Stimulated activated CD4-positive, alpha-beta T cell treated with anti-CD3 and anti-CD28 coated beads, Interleukin-2, amount 100 ng/mL, for 48 hours (primary cell): Measurements from ENCODE around the gene RNF13.

Experiments used
- DNase-seq, 2 donors: peaks; one replicate each; pipeline ENCODE4 v3.0.0-alpha.2; 2020

Gene RNF13

GRCh38 chr3:149812606-149813366 lies at the start of gene RNF13:
Gene RNF13 (plus strand): TSS chr3:149813215. CDS start chr3:149846027, 32,812 bp downstream.
- peak; percentile 85 to 88 for DNase-seq

DNA sequence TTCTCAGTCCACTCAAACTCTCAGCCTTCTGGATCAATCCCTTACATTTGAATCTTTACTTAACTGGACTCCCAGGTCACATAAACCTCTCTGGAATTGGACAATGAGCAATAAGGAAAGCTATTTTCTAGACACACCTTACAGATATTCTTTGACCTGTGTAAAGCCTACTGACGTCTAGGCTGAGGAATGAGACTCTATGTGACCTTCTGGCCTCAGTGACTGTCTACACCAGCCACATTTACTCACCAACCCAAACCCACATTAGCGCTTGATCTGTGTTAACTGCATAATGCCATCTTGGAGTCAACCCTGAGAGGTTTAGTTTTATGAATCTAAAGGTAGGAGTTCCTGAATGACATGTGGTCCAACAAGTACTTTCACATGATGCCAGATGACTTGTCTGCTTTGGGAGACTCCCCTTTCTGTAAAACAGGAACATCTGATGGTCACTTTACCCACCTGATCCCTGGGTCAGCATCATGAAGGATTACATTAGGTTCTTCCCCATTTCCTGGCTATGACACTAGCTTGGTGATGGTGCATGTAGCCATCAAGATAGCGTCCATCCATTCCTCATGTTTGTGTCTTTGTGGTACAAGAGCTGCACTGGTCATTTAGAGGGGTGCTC lies 49.3 kb upstream of the RNF13 start:
- DNase-seq, result no peak

DNA sequence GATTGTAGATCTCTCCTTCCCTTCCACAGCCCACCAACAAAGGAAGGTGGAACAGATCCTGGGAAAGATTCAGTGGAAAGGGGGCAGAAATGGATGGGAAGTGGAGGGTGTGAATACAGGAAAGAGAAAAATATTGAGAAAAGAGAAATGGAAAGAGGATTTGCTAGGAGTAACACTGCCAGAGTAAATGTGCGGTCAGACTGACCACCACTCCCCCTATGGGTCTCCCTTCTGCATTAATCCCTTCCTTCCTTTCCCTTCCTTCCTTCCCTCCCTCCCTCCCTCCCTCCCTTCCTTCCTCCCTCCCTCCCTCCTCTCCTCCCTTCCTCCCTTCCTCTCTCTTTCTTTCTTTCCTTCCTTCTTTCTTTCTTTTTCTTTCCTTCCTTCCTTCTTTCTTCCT lies 48.7 kb upstream of the RNF13 start:
- DNase-seq, result no peak

DNA sequence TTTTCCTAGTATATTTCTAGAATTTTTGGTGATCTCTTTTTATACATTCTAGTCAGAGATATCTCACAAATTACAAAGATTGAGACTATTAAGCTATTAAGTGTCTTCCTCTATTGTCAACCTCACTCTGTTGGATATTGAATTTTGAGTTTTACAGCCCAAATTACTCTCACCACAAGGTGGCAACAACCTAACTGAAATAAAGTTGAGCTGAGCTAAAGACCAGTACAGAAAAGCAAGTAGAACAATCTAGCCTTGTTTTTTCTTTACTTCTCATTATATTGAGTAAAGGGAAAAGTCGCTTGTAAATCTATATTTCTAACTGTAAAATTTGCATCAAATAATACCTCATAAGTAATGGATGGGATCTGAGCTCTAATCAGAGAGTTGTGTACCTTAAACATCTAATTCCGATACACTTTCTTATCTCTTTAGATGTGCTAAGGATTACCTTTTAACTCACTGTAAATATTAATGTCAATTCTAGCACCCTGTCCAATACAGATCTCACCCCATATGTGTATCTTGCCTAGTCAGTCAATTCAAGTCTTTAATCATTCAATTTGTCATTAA lies 47.2 kb upstream of the RNF13 start:
- no peak for DNase-seq

- DNase-seq, result no peak
Observed at GRCh38 chr3:149767720-149768119, 45.3 kb upstream of the RNF13 start.

DNA sequence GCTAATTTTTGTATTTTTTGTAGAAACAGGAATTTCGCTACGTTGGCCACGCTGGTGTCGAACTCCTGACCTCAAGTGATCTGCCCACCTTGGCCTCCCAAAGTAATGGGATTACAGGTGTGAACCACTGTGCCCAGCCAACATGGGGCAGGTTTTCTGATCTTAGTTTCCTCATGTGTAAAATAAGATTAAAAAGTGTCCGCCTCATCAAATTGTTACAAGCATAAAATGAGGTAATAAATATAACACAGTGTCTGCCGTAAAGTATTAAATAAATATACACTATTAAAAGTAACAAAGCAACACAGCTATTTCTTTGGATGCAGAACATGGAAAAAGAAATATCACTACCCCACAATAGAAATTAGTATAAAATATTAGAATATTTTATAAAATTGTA lies 44.3 kb upstream of the RNF13 start:
- no peak for DNase-seq

DNA sequence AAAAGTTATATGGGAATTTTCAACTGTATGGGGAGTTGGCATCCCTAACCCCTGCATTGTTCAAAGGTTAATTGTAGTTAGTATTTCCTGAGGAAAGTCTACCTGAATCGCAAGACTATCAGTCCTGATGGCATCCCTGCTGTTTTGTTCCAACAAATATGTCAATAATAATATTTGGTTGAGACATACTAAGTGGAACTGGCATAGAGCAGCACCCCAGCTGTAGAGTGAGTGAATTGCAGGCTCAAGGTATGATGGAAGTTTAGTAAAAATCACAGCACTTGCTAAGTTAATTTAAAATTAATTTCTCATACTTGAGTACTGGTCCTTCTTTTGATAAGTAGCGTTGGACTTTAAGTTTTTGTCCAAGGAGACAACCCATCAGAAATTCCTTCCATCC lies 42.8 kb upstream of the RNF13 start:
- no peak for DNase-seq

DNA sequence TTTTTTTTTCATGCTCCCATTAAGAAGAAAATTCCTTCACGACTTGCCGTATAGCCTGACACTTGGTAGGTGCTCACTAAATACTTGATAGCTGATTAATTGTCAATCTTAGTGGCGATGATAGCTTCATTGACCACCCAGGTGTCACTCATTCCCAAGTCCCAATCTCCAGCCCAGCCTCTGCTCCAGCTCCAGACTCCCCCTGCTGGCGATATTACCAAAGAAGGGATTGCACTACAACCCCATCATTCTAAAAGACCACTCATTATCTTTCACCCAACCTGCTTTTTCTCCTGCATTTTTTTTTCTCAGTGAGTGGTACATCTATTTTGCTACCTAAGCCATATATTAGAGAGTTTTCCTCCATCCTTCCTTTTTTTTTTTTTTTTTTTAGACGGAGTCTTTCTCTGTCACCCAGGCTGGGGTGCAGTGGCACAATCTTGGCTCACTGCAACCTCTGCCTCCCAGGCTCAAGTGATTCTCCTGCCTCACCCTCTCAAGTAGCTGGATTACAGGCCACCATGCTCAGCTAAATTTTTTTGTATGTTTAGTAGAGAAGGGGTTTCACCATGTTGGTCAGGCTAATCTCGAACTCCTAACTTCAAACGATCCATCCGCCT lies 41.3 kb upstream of the RNF13 start:
- peak; percentile 42 to 45 for DNase-seq

DNA sequence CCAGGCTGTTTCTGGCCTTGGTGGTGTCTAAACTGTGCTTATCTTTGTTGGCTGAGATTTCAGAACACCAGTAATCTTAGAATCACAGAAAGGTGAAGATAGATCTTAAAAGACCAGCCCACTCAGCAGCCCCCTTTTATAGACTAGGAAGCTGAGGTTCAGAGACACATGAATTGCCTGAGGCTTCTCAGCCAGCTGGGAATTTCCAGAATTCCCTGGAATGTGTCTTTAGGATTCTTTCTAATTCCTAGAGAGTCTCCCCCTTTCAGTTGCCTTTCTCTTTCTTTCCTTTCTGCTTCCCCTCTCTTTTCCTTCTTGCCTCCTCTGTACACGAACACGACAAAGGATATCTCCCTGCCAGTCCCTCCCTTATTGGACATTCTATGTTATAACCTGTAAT lies 40.2 kb upstream of the RNF13 start:
- no peak for DNase-seq

DNA sequence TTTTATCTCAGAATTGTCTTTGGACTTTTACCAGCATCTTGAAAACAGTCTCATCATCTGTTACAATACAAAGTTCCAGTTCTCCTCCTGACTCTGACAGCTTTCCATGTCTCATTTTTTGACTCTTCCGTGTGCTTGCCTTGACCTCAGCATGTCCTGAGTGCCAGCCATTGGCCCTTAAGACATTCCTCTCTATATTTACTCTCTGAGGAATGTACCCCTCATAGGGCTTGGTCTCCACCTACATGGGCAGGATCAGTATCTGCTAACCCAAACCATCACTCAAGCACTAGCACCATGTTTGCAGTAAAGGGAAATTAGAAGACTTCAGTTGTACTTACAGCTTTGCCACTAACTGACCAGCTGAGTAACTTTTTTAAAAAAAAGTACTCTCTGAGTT lies 36.8 kb upstream of the RNF13 start:
- no peak for DNase-seq

DNA sequence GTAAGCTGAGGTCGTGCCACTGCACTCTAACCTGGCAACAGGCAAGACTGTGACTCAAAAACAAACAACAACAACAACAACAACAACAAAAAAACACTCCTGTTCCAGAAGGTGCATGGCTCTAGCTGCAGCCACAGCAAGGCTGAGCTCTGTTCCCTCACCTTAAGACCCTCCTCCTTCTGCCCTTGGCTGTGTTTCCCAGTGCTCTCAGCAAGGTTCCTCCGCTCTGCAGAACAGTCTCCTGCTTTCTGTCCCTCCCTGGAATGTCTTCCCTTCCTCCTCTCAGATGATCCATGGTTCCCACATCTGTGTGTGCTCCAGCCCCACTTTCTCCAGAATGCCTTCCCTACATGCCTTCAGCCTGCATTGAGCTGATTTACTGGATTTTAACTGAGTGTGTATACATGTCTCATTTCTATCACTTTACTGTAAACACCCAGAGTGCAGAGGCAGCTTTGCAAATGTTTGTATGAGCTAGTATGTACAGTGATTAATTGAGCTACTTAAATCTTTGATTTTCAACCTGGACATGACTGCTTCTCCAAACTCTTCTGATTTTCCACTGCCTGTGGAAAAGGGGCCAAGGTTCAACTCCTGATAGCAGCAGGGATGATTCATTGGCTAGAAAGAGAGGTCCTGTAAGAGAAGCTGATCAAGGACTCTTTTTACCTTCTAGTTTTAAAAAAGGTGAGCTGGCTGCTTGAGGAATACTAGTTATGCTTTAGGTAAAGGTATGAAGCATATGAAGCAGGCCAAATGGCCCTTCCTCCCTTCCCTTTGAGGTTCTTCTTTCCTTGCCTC lies 35.4 kb upstream of the RNF13 start:
- DNase-seq, result no peak

DNA sequence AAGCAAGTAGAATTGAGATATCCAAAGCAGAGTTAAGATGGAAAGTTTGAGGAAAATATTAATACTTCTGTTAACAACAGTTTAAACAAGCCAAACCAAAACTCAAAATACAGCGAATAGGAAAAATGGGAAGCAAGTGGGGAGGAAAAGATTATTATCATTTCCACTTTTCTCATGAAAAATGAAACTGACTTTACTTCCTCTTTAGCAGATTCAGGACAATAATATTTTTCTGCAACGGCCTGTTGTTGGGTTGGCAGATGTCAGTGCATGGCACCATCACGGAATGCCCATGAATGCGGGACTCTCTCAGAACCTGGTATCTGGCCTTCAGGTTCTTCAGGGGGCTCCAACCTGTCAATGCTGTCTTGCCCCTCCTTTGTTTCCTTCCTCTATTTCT lies 31.8 kb upstream of the RNF13 start:
- DNase-seq, result no peak

- DNase-seq, result no peak
Observed at GRCh38 chr3:149781741-149782140, 31.3 kb upstream of the RNF13 start.

GRCh38 chr3:149783576-149783975 lies 29.4 kb upstream of the RNF13 start:
- no peak for DNase-seq

GRCh38 chr3:149784064-149784704 lies 28.8 kb upstream of the RNF13 start:
- no peak for DNase-seq

- no peak for DNase-seq
Observed at GRCh38 chr3:149790268-149790667, 22.7 kb upstream of the RNF13 start.

GRCh38 chr3:149790698-149791097 lies 22.3 kb upstream of the RNF13 start:
- DNase-seq, result no peak

GRCh38 chr3:149792452-149793270 lies 20.4 kb upstream of the RNF13 start, which contains the start of gene ANKUB1:
Gene ANKUB1 (minus strand): TSS chr3:149792554. CDS start chr3:149792366, 188 bp downstream.
- DNase-seq, result no peak

GRCh38 chr3:149796026-149796425 lies 17.0 kb upstream of the RNF13 start:
- no peak for DNase-seq

DNA sequence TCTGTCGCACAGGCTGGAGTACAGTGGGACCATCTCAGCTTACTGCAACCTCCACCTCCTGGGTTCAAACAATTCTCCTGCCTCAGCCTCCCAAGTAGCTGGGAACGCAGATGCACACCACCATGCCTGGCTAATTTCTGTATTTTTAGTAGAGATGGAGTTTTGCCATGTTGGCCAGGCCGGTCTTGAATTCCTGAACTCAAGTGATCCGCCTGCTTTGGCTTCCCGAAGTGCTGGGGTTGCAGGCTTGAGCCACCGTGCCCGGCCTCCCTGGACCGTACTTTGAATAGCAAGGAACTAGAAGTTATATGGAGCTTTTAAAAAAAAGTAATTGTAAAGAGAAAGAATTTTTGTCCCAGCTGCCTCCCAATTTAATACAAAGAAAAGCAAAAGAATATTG lies 12.3 kb upstream of the RNF13 start:
- DNase-seq, result no peak

GRCh38 chr3:149801195-149801594 lies 11.8 kb upstream of the RNF13 start:
- no peak for DNase-seq
